ENCODE results near the gene TMEM198.
A peak's percentile ranks its signal among the peaks of the same experiment; 100 is the strongest.

The TMEM198 gene

DNA sequence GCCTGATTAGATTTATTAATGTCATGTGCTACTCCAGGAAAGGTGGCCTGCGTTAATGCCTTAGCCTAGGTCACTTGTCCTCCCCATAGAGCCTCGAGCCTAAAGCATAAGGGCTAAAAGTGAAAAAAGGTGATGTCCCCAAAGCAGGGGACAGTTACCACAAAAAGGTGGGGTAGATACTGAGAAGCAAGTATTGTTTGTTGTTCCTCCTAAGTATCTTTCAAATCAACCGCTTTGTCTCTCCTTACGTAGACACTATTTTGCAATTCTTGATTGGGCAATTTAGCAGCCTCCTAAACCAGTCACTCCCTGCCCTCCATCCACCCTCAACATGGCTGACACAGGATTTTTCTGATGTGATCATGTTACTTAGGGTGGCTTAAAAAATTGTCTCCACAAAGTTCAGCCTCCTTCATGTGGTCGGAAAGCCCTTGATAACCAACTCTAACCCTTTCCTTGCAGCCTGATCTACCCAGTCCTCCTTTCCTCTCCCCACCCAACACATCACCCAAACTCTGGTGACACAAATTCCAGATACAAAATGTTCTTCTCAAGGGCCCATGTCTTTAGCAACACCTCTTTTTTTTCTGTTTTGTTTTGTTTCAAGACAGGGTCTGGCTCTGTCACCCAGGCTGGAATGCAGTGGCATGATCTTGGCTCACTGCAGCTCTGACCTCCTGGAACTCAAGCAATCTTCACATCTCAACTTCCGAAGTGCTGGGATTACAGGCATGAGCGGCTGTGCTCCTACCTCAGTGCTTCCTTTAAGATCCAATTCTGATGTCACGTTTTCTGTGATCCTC is 35.2 kb downstream of the TMEM198 start:
- no peak for DNase-seq (ENCODE audit: low spot score)

DNA sequence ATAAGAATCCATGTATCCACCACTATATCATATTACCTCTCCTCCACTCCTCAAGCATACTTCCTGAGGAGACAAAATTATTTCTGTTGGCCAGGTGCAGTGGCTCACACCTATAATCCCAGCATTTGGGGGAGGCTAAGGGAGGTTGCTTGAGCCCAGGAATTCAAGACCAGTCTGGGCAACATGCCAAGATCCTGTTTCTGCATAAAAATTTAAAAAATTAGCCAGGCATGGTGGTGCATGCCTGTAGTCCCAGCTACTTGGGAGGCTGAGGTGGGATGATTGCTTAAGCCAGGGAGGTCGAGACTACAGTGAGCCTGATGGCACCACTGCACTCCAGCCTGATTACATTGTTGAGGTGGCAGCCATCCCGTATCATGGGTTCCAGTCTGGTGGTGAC is 37.5 kb downstream of the TMEM198 start:
- DNase-seq (ENCODE audit: low spot score) = no peak

DNA sequence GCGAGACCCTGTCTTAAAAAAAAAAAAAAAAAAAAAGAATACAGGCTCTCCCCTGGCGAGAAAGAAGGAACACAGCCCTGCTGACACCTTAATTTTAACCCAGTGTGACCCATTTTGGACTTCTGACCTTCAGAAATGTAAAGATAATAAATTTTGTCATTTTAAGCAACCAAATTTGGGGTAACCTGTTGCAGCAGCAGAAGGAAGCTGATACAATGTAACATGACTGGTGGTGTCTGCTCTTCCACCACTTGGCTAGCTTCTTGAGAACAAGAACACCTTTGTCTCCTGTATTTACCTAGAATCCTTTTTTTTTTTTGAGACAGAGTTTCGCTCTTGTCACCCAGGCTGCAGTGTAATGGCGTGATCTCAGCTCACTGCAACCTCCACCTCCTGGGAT is 47.3 kb downstream of the TMEM198 start:
- no peak for DNase-seq (ENCODE audit: low spot score)

DNA sequence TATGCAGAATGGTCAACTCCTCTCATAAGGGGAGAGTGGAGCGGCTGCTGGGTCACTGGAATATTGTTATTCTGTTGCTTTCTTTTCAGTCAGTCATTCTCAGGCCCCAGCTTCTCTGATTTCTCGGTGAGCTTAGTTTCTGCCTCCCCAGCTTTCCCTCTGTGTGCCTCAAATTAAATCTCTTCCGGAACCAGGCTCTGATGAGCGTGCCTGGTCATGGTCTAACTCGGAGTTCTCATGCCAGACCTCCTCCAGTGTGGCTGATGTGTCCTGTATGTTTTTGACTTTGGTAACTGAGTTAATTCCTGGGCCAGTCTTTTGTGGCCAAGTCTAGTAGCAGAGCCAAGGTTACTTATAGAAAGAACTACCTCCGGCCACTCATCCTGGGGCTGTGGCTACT is 48.9 kb downstream of the TMEM198 start:
- DNase-seq (ENCODE audit: low spot score) = no peak

DNA sequence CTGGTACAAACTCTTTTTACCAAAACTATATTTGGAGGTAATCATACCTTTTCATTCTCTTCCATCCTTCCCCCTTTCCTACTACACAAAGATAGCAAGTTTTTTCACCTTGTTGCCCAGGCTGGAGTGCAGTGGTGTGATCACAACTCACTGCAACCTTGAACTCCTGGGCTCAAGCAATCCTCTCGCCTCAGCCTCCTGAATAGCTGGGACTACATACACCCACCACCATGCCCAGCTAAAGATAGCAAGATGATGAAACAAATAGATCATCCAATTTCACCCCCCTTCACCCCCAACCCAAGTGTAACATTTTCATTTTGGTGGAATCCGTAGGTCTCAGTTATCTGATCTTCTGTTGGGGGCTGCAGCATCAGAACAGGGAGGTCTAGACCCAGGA is 49.3 kb downstream of the TMEM198 start:
- no peak for DNase-seq (ENCODE audit: low spot score)

DNA sequence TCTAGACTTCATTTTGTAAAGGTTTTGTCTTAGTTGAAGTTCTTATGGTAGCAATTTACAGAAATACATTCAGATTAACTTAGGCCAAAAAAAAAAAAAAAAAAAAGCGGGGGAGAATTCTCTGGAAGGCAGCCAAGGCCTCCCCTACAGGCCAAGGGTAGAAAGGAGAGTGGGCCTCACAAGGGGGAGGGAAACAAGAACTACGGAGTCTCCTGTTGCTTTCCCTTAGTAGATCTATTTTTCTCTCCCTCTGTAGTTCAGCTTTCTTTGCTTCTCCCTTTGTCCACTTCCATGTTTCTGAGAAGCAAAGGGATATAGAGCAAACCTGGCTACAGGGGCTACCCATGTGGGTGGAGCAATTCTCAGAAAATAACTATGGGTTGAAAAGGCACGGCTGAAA is 51.4 kb downstream of the TMEM198 start:
- DNase-seq (ENCODE audit: low spot score) = no peak

DNA sequence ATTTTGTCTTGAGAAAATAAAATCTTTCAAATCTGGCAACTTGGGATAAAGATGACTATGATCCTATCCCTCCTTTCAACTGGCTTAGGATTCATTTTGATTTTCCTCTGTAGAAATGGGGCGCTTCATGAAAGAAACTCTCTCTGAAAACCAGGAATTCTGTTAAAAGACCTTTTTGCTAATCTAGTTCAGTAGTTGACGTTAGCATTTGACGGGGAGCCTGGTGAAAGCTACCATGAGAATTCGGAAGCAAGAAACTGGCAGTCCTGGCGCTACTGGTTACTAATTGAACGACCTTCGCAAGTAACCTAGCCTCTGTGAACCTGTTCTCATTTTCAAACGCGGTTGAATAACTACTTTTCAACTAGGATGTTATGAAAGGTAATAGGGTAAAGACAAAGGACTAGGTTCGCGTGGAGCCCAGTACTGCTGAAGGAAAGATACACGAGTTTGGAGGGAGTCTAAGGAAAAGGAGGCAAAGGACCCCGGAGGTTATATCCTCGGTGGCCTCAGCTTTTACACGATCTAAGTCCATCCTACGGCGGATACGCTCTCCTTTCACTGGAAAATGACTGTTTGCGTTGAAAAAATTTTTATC is 53.2 kb downstream of the TMEM198 start:
- DNase-seq (ENCODE audit: low spot score) = no peak

DNA sequence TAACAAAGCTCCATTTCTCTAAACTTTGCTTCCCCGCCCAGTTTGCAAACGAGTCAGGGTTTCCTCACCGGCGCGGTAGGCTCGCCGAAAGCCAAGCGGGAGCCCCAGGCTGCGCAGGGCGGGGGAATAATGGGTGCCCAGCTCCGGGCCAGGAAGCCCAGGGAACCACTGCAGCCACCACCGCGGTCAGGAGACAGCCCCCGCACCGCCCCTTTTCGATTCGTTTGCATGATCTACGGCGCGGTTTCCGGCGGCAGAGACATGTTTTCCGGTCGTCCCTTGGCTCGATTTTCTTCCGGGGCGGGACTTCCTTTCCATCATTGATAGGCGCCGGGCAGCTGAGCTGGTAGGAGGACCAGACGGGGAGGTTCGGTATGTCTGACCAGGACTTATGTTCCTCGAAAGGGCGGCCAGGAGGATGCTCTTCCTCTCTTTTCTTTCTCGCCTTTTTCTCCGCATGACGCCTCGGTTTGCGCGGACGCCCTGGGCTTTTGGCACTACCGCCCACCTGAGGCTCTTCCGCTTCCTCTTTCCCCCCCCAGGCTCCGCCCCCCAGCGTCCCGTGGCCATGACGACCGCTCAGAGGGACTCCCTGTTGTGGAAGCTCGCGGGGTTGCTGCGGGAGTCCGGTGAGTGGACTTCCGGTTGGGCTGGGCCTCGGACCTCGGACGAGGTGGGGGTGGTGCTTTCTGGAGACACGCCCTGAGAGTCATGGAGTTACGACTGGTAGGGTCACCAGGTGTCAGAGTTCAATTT is 53.9 kb downstream of the TMEM198 start, which contains the start of gene STK11IP:
Gene STK11IP, plus strand, starts transcription at position 306 of the 756 bp plus-strand sequence. Its CDS starts 263 bp downstream, at position 569.
- DNase-seq (ENCODE audit: low spot score) = peak; percentile 96

DNA sequence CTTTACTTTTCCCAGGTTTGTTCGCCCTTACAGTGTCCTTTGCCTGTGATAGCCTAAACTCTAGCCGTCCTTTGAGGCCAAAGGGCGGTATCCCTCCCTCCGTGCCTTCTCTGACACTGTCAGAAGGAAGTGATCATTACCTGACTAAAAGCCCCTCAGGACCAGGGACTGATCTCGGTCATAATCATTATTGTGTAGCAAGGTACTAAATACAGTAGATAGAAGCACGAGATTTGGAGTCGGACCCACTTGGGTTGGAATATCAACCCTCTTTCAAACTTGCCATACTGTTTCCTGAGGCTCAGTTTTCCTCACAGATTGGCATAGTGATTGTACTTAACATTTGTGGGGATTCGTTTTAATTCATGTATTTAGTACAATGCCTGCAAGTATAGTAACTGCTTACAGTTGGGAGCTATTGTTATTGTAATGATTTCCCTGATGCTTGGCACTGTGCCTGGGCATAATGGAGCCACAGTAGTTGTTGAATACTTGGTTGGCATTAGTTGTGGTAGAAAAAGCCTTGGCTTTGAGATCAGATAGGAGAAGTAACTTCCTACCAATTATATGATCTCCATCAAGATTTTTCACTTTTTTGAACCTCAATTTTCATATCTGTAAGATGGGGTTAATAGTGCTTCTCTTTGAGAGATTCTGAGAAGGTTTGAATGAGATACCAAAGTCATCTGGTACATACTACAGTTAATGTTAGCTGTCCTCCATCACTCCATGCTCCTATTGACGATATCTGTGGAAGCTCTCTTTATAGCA is 54.7 kb downstream of the TMEM198 start:
- DNase-seq (ENCODE audit: low spot score) = no peak

Measured in ecto neural progenitor cell (in vitro differentiated cells).